Colon (tissue), 2 donors: ENCODE data around the gene FOXC2.

Experiments used
- FAIRE-seq: peaks from 2 replicates; lab custom pipeline; 2012; peaks lifted over from hg19 to GRCh38; lab: Jason Lieb, UNC
- donor health status: control.
- donor health status: control.

Gene FOXC2

GRCh38 chr16:86566601-86566965 lies at the start of gene FOXC2:
TSS of gene FOXC2 (plus strand) at chr16:86566829. CDS start at chr16:86567336, 507 bp downstream.
- no peak for FAIRE-seq

DNA sequence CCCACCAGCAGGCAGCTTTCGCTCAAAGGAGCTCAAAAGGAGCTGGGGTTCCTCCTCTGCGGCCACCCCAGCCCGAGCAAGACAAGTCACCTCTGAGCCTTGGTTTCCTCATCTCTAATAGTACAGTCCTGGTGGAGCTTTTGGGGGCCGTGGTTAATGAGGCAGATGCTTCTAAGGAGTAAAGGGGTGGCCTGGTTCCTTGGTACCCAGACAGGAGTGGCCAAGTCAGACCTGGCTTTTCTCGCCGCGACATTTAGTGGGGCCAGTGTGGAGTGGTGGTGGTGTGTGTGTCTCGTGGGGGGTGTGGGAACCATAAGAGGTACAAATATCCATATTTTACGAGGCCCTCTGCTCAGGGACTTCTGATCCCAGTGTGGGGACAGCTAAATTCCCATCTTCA lies 49.6 kb upstream of the FOXC2 start:
- FAIRE-seq, result no peak

DNA sequence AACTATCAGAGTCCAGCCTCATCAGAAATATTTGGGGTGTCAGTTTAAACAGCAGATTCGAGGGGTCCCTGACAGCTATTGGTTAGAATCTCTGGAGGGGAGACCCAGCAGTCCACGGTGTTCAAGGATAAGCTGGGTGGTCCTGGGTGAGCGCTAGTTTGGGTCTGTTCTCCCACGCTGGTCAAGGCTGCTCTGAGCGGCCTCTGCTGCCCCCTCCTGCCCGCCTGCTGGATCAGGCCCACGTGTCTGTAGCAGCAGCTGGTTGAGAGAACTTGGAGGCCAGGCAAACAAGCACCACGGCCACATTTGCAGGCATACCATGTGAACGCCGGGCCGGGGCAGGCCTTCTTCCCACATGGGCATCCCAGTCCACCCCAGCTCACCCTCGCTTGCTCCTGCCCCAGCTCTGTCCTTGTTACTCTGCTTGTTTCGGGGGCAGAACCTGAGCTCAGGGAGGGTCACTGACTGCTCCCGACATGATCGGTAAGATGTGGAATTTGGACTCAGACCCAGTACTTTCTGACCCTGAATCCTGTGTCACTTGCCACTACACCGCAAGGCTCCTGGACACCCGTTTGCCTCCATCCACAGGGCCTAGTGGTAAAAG lies 48.9 kb upstream of the FOXC2 start:
- FAIRE-seq, result no peak

GRCh38 chr16:86519007-86519648 lies 47.5 kb upstream of the FOXC2 start:
- no peak for FAIRE-seq

GRCh38 chr16:86519649-86520316 lies 46.8 kb upstream of the FOXC2 start:
- no peak for FAIRE-seq

DNA sequence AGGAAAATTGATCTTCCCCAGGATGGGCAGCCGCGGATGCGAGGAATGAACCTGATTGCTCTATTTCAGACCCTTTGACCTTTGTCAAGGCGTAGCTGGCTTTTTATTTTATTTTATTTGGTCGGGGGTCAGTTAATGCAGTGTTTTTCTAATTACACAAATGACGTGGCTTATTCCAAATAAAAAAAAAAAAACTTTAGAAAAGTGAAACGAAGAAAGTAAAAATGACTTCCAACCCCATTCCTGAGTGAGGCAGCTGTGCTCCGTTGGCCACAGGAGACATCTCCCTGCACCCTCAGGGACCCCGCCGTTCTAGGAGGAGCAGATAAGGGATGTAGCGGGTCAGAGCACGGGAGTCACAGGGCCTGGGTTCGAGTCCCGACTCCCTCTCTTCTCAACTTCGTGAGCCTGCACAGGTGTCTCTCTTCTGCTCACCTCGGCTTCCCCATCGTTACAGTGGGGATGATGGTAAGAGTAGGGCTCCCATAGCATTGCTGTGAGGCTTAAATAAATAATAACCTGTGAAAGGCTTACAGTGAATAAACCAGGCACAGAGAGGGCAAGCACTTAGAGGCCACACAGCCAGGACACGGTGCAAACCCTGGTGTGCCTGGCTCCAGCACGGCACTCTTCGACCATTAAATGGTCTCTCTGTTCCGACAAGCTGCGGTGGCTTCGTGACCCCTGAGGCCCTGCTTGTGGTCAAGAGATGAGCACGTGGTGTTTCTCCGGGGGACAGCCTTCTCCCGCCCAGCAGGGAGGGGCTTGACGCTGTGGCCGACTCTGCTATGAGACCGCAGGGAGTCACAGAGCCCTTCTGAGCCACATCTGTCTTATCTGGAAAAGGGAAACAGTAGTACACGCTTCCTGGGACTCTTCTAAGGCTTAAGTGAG lies 46.1 kb upstream of the FOXC2 start:
- FAIRE-seq, result no peak

DNA sequence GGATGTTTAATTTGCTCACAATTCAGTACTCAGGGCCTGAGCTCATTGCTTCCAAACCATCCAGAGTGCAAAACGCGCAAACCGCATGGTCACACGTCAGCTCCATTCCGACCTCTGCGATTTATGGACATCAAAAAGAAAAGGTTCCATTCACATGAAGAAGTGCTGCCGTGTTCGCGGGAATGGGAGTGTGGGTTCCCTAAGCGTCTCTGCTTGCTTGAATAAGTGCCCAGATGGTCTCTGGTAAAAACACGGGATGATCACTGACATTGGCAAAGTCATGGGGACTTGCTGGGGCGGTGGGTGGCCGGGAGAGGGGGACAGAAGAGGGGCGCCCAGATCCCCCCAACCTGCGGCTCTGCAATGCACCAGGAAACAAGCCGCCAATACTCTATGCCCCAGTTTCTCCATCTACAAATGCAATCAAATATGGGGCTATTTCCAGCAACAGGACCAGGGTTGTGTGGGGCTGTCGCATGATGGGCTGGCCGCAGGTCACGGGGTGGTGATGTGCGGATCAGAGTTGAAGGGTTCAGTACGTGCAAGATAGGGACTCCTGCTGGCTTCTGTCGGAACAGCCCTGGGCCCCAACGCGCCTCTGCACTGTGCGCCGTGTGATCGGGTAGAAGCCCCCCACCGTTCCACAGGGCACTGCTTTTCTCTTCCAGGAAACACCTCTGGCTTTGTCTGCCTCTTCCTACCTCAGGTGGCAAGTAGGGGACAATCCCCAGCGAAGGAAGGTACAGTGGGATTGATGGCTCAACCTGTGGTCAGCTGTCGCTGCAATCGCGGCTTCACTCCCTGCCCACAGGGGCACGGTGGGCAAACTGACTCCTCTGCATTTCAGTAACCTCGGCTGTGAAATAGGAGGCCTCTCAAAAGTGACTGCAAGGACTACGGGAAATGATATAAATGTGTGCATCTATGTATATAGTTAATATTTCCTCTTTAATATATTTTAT lies 45.1 kb upstream of the FOXC2 start:
- no peak for FAIRE-seq

- no peak for FAIRE-seq
Observed at GRCh38 chr16:86522634-86523033, 44.0 kb upstream of the FOXC2 start.

GRCh38 chr16:86523166-86523740 lies 43.4 kb upstream of the FOXC2 start:
- no peak for FAIRE-seq

- no peak for FAIRE-seq
Observed at GRCh38 chr16:86524029-86524428, 42.6 kb upstream of the FOXC2 start.

- FAIRE-seq, result no peak
Observed at GRCh38 chr16:86525696-86526095, 40.9 kb upstream of the FOXC2 start.

- FAIRE-seq, result no peak
Observed at GRCh38 chr16:86527366-86527765, 39.3 kb upstream of the FOXC2 start.

GRCh38 chr16:86528061-86528929 lies 38.3 kb upstream of the FOXC2 start:
- FAIRE-seq, result no peak

- no peak for FAIRE-seq
Observed at GRCh38 chr16:86529160-86529559, 37.5 kb upstream of the FOXC2 start.

GRCh38 chr16:86530251-86531190 lies 36.1 kb upstream of the FOXC2 start:
- no peak for FAIRE-seq

DNA sequence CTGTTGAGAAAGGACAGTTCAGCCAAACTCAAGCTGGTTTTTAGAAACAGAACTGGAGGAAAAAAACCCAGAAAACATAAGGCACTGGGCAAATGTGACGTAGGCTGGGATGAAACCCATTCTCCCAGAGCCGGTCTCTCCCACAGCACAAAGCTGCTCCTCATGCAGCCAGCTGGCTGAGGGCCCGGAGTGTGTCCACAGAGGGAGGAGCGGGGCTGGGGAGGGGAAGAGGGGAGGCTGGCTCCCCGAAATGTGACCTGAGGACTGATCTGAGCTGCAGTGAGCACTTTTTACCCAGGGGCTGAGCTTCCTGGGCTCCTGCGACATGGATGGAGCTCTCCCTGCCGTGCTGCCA lies 35.5 kb upstream of the FOXC2 start:
- no peak for FAIRE-seq

DNA sequence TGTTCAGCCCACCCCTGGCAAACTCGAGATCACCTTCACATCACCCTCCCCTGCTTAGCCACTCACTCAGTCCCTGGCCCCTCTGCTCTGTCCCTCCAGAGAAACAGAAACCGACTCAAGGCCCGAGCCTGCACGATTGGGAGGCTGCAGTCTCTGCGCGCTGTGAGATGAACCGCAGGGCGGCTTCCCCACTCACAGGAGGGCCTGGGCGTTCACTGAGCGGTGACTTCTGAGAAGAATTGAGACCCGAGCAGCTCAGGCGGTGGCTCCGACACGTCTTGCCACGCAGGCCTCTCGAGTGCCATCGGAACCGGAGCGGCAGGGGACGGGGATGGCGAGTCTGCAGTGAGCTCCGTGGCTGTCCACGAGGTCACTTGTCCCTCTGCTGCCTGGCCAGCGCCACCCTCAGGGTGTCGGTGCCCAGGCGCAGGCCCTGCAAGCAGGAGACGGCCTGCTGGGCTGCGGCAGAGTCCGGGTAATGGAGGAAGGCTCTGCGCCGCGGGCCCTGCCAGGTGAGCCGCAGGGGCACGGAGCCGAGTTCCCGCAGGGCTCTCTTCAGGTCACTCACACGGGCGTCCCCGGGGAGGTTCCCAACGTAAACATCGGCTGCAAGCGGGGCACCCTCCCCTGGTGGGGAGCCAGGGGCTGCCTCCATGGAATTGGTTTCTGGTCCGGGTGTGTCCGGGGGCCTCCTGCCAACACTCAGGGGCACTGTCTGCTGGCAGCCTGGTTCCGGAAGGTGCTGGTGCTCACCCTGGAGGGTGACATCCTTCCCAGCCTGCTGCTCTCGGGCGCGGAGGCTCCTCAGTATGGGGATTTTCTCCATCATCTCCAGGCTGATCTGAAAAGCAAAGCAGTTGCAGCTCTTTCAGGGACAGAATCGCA lies 34.7 kb upstream of the FOXC2 start:
- FAIRE-seq, result no peak

DNA sequence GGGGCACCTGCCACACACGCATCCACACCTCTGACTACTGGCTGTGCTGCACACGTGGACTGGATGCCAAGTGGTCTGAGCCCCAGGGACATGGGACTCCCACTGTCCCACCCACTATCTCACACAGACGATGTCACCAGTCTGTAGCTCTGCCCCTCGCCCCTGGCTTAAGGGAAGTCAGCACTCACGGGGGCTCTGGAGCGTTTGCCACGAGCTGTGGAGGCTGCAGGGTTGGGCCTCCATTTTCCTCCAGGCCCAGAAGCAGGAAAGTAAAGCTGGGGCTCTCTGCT lies 34.2 kb upstream of the FOXC2 start:
- no peak for FAIRE-seq
